T-helper 17 cell (primary cell): Measurements from ENCODE around the gene FXR1. TPM values are rescaled to one million over a fixed set of nuclear protein-coding genes. Genes with fewer than 3 reads are reported as not detected.
"Not testable (repeated sequence)": the region's sequence is repeated elsewhere in the genome, so short reads cannot be mapped to it uniquely, and the experiment has no call there.

ENCODE experiments used
- ATAC-seq: fragments of 150-1000 bp; cut with Tn5 transposase; 2 replicates; pipeline ENCODE4 v1.10.0; 2021; ENCODE audit warnings: mild to moderate bottlenecking, moderate library complexity
- DNase-seq, 3 donors: peaks; one replicate each; pipeline versions ENCODE4 v3.0.0 to v3.0.0-alpha.2; 2020 to 2021
- H3K9me3 ChIP-seq: one replicate; pipeline ENCODE4 v1.7.0; 2013; ENCODE audit warnings: low read length, mild to moderate bottlenecking; ENCODE audit not compliant: control insufficient read depth, poor library complexity, severe bottlenecking
- H3K27ac Mint-ChIP-seq: one replicate; pipeline ENCODE4 v1.8.0; 2022; ENCODE audit warnings: mild to moderate bottlenecking, moderate library complexity, mixed read lengths
- H3K27me3 Mint-ChIP-seq: one replicate; pipeline ENCODE4 v1.8.0; 2022; ENCODE audit warnings: mixed read lengths
- H3K36me3 Mint-ChIP-seq: one replicate; pipeline ENCODE4 v1.8.0; 2022; ENCODE audit warnings: low read depth, mixed read lengths
- H3K4me1 Mint-ChIP-seq: one replicate; pipeline ENCODE4 v1.8.0; 2022; ENCODE audit warnings: mild to moderate bottlenecking, mixed read lengths
- H3K4me3 Mint-ChIP-seq: one replicate; pipeline ENCODE4 v1.8.0; 2022; ENCODE audit warnings: mild to moderate bottlenecking, moderate library complexity, mixed read lengths
- total RNA-seq, 4 donors: library from RNA in 2 of 4; stranded (reverse) in 2 of 4; gene quantifications; one replicate each; pipeline ENCODE4 v1.2.3 and lab custom pipeline; 2022 to 2026

FXR1 gene
- 100 to 1,000 TPM; 130 to 150 TPM for total RNA-seq
- 147 to 152 reads per million in 2 donors for total RNA-seq (lab: John Stamatoyannopoulos, UW)

DNA sequence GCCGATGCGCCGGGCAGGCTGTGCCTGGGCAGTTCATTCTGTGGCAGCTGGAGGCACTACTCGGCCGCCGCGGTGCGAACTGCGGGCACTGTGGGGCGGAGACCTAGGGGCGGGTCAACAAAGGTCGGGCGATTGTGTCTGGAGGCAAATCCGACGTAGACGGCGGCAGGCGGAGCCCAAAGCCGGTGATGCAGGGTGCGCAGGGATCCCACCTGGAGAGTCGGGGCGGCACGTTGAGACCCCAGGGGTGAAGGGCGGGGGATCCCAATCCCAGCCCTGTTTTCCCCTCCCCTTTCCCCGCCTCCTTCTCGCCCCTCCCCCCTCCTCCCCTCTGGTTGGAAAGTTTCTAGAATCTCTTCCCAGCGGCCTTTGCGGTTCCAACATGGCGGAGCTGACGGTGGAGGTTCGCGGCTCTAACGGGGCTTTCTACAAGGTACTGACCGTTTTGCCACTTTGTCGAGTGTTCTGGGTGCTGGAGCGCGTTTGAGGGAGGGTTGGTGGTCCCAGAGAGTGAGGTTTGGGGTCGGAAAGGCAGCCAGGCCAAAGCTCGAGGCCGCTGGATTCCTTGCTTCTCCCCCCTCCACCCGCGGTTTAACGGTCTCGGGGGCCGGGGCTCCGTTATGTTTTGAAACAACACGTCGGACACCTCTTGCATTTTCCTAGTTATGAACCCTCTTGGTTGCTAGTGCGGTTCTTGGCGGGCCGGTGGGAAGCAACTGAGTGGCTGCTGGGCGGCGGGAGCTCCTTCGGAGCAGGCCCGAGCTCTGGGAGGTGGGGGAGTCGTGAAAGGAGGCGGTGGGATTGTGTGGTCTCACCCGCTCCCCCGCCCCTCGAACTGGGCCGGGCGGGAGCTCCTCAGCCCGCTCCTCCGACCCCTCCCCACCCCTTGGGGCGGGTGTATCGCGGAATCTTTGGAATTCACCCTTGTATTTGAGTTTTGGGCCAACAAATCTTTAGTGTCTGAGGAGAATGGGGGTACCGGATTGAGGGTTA lies at the start of gene FXR1:
Gene FXR1, plus strand, starts transcription at position 367 of the 993 bp plus-strand sequence. Its CDS starts 16 bp downstream, at position 383.
- peak; percentile 93 for ATAC-seq

DNA sequence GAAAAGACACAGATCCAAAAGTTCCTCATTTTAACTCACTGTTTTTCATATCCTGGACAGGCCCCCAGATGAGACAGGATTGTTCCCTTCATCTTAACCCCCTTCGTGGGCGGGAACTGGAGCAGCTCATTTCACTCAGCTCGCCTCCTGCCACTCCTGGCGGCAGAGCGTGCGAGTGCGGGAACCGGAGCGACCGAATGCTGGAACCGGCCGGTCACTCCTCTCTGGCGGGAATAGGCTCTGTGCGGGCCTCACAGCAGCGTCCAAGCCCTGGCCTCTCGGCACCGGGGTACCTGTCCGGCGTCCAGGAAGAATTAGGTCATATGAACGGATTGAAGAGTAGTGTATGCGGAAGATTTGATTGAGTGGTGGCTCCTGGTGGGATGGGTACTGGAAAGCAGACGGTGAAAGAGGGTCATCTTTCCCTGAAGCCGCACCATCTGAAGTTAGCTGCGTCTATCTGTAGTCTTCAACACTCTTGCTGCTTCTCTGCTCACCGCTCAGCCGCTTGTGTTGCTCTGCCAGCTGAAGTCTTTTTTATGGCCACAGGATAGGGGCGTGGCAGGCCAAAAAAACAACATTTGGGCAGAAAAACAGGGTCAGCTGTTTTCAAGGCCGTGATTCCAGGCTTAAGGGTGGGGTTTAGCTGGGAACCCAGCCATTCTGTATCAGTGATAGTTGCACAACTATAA lies 42.3 kb upstream of the FXR1 start:
- H3K27me3 Mint-ChIP-seq: peaks cover 51% of the 10 kb centered on the region
- no peak for DNase-seq
- H3K4me3 Mint-ChIP-seq: no peak overlapping the region
- H3K9me3 ChIP-seq: no peaks in the 10 kb centered on the region
- H3K4me1 Mint-ChIP-seq: peaks cover 5% of the 10 kb centered on the region
- no peak for ATAC-seq
- no peak overlapping the region for H3K27ac Mint-ChIP-seq
- H3K36me3 Mint-ChIP-seq: no peaks in the 10 kb centered on the region

More for the DNA sequence above, at the start of gene FXR1:
- peak within 1 kb of the TSS; percentile 94 for H3K4me3 Mint-ChIP-seq
- no peaks in the 10 kb centered on the region for H3K9me3 ChIP-seq
- peak; percentile 78 to 82 (median 80) for DNase-seq
- H3K4me1 Mint-ChIP-seq: peaks cover 39% of the 10 kb centered on the region
- H3K27ac Mint-ChIP-seq: peak within 1 kb of the TSS; percentile 97
- H3K27me3 Mint-ChIP-seq: no peaks in the 10 kb centered on the region
- no peaks in the 10 kb centered on the region for H3K36me3 Mint-ChIP-seq

DNA sequence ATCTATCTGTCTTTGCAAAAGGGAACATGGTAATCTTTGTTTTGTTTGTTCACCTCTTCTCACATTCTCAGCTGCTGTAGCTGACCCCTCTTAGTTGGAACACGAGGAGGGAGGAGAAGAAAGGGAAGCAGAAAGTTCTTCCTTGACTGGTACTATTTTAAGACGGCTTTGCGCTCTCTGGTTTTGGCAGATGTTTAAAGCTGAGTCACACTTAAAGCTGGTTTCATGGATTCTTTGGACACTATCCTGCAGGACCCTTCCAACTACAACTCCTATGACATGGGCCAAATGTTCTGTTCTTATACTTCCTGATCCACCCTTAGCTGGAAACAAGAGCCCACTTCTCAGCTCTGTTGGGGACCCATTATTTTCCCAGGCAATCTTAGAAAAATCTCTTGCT lies 40.6 kb upstream of the FXR1 start:
- H3K9me3 ChIP-seq: no peaks in the 10 kb centered on the region
- DNase-seq: no peak
- ATAC-seq: no peak
- Mint-ChIP-seq H3K27ac (no peak overlapping the region), H3K4me3 (no peak overlapping the region), H3K36me3 (no peaks in the 10 kb centered on the region), H3K27me3 (peaks cover 59% of the 10 kb centered on the region), H3K4me1 (peaks cover 5% of the 10 kb centered on the region)

DNA sequence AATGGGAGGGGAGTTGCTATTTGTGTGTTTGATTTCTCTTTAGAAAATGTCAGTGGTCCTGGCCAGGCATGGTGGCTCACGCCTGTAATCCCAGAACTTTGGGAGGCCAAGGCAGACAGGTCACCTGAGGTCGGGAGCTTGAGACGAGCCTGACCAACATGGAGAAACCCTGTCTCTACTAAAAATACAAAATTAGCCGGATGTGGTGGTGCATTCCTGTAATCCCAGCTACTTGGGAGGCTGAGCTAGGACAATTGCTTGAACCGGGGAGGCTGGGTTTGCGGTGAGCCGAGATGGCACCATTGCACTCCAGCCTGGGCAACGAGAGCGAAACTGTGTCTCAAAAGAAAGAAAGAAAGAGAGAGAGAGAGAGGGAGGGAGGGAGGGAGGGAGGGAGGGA lies 40.0 kb upstream of the FXR1 start:
- not testable (repeated sequence) for H3K4me1 Mint-ChIP-seq, ATAC-seq, H3K27ac Mint-ChIP-seq, H3K9me3 ChIP-seq, DNase-seq, H3K4me3 Mint-ChIP-seq, H3K36me3 Mint-ChIP-seq
- peaks cover 61% of the 10 kb centered on the region for H3K27me3 Mint-ChIP-seq

DNA sequence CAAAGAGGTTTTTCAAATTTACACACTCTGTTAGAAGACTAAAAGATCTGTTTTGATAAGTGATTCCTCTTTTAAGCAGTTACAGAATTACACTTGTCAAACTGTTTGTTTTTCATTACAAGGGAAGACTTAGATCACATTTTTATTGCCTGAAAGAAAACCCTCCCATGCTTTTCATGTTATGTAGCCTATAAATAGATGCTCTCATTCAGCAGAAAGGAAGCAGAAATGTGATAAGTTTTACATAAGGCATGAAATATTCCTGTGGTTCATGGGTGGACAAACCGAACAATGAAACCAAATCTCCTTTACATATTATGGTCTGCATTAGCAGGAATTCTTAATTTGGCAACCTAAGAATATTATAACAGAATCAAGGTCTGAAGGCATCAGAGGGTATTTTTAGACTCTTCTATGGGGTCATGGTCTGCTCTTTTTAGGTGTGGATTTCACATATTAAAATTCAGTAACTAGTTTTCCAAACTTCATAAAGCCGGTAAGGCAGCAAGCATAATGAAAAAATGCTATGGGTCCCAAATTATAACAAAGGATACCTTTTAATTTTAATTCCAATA lies 37.3 kb upstream of the FXR1 start:
- DNase-seq (no peak), ATAC-seq (no peak)
- Mint-ChIP-seq H3K27me3 (peaks cover 33% of the 10 kb centered on the region), H3K36me3 (no peaks in the 10 kb centered on the region), H3K4me1 (peaks cover 2% of the 10 kb centered on the region), H3K4me3 (no peak overlapping the region), H3K27ac (no peak overlapping the region)
- H3K9me3 ChIP-seq: no peaks in the 10 kb centered on the region

DNA sequence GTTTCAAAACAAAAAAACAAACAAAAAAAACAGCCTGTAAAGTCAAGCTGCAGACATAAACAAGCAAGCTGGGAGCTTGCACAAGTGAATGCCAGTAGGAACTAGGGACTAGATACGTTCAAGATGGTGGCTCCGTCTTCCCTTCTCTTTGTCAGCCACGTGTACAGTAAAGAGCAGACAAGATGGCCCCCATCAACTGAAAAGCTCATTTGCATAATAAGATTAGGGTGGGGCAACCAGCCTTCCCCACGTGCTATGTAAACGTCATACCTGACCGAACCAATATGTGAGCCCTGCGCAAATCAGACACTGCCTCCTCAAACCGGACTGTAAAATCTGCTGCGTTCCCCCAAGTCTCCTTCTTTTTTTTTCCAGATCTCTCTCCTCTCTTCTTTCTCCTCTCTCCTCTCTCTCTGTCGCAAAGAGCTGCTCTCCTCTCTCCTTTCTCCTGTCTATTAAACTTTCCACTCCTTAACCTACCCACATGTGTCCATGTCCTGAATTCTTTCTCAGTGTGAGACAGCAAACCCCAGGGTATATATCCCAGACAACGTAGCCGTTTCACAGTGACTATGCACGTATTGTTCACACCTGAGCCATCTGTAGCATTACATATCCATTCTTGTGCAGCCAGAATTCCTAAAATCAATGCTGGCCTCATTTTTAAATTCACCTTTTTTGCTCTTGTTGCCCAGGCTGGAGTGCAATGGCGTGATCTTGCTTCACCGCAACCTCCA lies 31.2 kb upstream of the FXR1 start:
- H3K27me3 Mint-ChIP-seq: peaks cover 19% of the 10 kb centered on the region
- H3K4me3 Mint-ChIP-seq: no peak overlapping the region
- DNase-seq: no peak
- no peak overlapping the region for H3K27ac Mint-ChIP-seq
- H3K36me3 Mint-ChIP-seq: no peaks in the 10 kb centered on the region
- no peak for ATAC-seq
- no peaks in the 10 kb centered on the region for H3K4me1 Mint-ChIP-seq
- no peaks in the 10 kb centered on the region for H3K9me3 ChIP-seq

DNA sequence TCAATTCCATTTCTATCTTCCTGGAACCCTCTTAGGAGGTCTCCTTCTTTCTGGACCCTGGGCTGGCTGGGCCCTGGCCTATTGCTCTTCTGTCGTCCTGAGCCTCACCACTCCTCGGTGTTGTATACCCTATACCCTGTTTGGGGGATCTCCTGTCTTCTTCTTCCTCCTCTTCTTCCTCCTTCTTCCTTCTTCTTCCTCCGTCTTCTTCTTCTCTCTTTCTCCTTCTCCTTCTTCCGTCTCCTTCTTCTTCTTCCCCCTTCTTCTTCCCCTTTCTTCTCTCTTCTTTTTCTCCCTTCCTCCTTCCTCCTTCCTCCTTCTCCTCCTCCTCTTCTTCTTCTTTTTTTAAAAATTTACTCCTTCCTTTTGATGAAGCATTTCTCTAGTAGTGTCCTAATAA lies 30.4 kb upstream of the FXR1 start:
- no peak overlapping the region for H3K27ac Mint-ChIP-seq
- H3K36me3 Mint-ChIP-seq: no peaks in the 10 kb centered on the region
- H3K9me3 ChIP-seq: no peaks in the 10 kb centered on the region
- no peaks in the 10 kb centered on the region for H3K4me1 Mint-ChIP-seq
- H3K27me3 Mint-ChIP-seq: peaks cover 10% of the 10 kb centered on the region
- ATAC-seq: no peak
- no peak overlapping the region for H3K4me3 Mint-ChIP-seq
- no peak for DNase-seq

DNA sequence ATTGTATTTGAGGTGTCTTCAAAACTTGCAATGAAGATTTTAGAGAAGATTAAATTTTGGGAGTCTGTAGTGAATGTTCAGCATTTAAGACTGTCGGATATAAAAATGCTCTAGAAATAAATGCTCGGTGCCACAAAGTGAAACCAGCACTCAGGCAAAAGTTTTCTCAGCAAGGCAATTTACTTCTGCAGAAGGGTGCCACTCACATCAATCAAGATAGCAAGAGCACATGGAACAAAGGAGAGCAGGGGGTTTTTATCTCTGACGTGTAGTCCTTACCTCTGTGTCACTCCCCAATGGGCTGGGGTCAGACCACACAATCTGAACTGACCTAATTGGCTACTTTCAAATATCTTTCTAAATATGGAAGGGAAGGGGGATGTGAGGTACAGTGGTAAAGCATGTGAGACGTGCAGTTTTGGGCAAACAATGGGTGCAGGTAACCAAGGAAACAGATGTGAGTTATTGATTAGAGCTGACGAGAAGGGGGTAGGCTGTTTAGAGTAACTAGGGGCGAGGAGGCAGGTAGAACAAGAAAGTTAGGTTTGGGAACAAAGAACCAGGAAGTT lies 23.4 kb upstream of the FXR1 start:
- no peak overlapping the region for H3K4me3 Mint-ChIP-seq
- H3K27ac Mint-ChIP-seq: no peak overlapping the region
- H3K4me1 Mint-ChIP-seq: no peaks in the 10 kb centered on the region
- H3K9me3 ChIP-seq: no peaks in the 10 kb centered on the region
- H3K27me3 Mint-ChIP-seq: no peaks in the 10 kb centered on the region
- H3K36me3 Mint-ChIP-seq: no peaks in the 10 kb centered on the region
- DNase-seq (no peak), ATAC-seq (no peak)

DNA sequence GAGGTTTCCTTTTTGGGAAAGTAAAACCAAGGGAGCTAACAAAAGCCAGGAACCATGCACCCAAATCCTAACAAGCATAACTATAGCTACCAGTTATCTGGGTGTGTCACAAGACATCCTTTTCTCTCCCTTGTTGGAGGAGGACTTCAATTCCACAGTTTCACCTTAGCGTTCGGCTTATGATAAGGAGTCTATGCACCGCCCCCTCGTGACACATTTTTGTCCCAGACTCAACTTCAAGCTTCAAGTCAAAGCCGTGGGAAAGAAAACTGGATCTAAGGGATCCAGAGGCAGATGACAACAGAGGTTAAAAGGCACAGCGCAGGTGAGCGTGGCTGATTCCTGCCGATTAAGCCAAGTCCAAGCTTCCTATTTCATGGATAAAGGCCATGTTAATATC lies 13.9 kb upstream of the FXR1 start:
- H3K27me3 Mint-ChIP-seq: peaks cover 5% of the 10 kb centered on the region
- H3K4me1 Mint-ChIP-seq: no peaks in the 10 kb centered on the region
- no peak overlapping the region for H3K27ac Mint-ChIP-seq
- H3K4me3 Mint-ChIP-seq: no peak overlapping the region
- no peak for DNase-seq
- no peaks in the 10 kb centered on the region for H3K9me3 ChIP-seq
- no peak for ATAC-seq
- H3K36me3 Mint-ChIP-seq: no peaks in the 10 kb centered on the region

DNA sequence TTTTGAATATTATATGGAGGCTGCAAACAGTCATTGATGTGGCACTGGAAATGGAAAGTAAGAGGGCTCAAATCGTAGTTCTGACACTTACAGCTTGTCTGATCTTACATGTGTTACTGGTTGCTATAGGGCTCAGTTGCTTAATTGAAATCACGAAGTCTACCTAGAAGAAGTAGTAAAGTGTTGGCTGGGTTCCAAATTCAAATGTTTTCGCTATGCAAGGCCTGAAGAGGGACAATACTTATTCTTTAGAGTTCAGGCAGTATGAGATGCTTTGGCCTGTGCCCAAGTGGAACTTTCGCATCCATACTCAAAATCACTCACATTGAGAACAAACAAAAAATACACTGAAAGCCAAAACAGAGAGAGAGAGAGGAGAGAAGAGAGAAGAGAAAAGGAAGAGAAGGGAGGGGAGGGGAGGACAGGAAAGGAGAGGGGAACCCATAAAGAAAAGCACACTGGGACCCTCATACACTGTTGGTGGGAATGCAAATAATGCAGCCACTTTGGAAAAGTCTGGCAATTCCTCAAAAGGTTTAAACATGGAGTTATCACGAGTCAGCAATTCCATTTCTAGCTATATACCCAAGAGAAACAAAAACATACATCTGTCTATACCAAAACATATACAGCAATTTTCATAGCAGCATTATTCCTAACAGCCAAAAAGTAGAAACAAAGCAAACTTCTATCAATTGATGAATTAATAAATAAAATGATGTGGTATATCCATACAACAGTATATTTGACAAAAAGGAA lies 2.9 kb upstream of the FXR1 start:
- no peaks in the 10 kb centered on the region for H3K9me3 ChIP-seq
- H3K36me3 Mint-ChIP-seq: no peaks in the 10 kb centered on the region
- no peak overlapping the region for H3K27ac Mint-ChIP-seq
- peaks cover 24% of the 10 kb centered on the region for H3K4me1 Mint-ChIP-seq
- no peak for DNase-seq
- no peak for ATAC-seq
- no peaks in the 10 kb centered on the region for H3K27me3 Mint-ChIP-seq
- H3K4me3 Mint-ChIP-seq: no peak overlapping the region

DNA sequence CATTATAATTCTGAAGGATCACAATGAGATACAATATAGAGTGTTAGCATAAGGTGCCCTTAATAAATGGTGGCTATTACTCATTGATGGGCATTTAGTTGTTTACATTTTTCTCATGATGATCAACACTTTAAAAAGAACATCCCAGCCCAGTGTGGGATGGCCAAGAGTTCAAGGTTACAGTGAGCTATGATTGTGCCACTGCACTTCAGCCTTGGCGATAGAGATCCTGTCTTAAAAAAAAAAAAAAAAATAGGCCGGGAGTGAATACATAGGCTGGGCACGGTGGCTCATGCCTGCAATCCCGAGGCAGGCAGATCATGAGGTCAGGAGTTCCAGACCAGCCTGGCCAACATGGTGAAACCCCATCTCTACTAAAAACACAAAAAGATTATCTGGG lies 1.6 kb upstream of the FXR1 start:
- H3K4me1 Mint-ChIP-seq: peaks cover 33% of the 10 kb centered on the region
- no peak for ATAC-seq
- H3K4me3 Mint-ChIP-seq: peak overlapping the region; percentile 36
- no peaks in the 10 kb centered on the region for H3K36me3 Mint-ChIP-seq
- DNase-seq: no peak
- peak overlapping the region; percentile 97 for H3K27ac Mint-ChIP-seq
- no peaks in the 10 kb centered on the region for H3K27me3 Mint-ChIP-seq
- no peaks in the 10 kb centered on the region for H3K9me3 ChIP-seq

DNA sequence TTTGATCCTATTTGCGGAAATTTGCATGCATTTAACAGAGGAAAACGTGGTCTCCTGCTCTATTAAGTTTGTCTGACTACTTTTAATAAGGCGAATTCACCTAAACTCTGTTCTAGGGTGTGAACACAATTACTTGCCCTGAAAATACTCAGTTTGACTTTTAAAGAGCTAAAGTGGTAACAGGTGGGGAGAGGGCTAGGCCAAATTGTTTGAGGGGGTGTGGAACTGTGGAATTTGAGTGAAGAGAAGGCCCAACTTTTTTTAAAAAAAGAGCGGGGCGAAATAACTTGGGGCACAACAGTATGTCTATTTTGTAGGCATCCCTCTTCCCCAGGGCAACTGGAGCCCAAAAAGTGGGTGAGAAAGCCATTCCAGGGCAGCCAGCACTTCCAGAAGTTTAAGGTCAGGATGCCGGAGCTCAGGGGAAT lies 580 bp upstream of the FXR1 start:
- peak; percentile 5 for ATAC-seq

More for the DNA sequence above, 580 bp upstream of the FXR1 start:
- H3K36me3 Mint-ChIP-seq: no peaks in the 10 kb centered on the region
- H3K27ac Mint-ChIP-seq: peak overlapping the region; percentile 97
- H3K27me3 Mint-ChIP-seq: no peaks in the 10 kb centered on the region
- H3K4me3 Mint-ChIP-seq: peak overlapping the region; percentile 94
- peaks cover 36% of the 10 kb centered on the region for H3K4me1 Mint-ChIP-seq
- no peak for DNase-seq
- H3K9me3 ChIP-seq: no peaks in the 10 kb centered on the region
